NCI-H146 (cell line): ENCODE results near the gene UBE2E2.

Experiments used
- DNase-seq: peaks from one replicate; lab custom pipeline; 2025; lab: John Stamatoyannopoulos, UW

UBE2E2 gene

GRCh38 chr3:23440416-23441294 is 237.5 kb downstream of the UBE2E2 start:
- no peak for DNase-seq

GRCh38 chr3:23442598-23443383 is 239.7 kb downstream of the UBE2E2 start:
- DNase-seq = no peak

- DNase-seq = no peak
Measured at GRCh38 chr3:23444386-23444785, 241.3 kb downstream of the UBE2E2 start.

GRCh38 chr3:23446301-23446700 is 243.2 kb downstream of the UBE2E2 start:
- no peak for DNase-seq

- no peak for DNase-seq
Measured at GRCh38 chr3:23448998-23449537, 245.9 kb downstream of the UBE2E2 start.

GRCh38 chr3:23450051-23450450 is 246.9 kb downstream of the UBE2E2 start:
- no peak for DNase-seq

- DNase-seq = no peak
Measured at GRCh38 chr3:23450806-23451205, 247.7 kb downstream of the UBE2E2 start.

- DNase-seq = no peak
Measured at GRCh38 chr3:23452408-23452807, 249.3 kb downstream of the UBE2E2 start.

GRCh38 chr3:23455084-23455483 is 252.0 kb downstream of the UBE2E2 start:
- DNase-seq = no peak

- DNase-seq = no peak
Measured at GRCh38 chr3:23455775-23456174, 252.6 kb downstream of the UBE2E2 start.

- DNase-seq = no peak
Measured at GRCh38 chr3:23457697-23458096, 254.6 kb downstream of the UBE2E2 start.

GRCh38 chr3:23459465-23459864 is 256.3 kb downstream of the UBE2E2 start:
- DNase-seq = peak; percentile 68

GRCh38 chr3:23459889-23460546 is 256.9 kb downstream of the UBE2E2 start:
- DNase-seq = no peak

GRCh38 chr3:23461069-23461468 is 257.9 kb downstream of the UBE2E2 start:
- DNase-seq = no peak

GRCh38 chr3:23463791-23464190 is 260.7 kb downstream of the UBE2E2 start:
- no peak for DNase-seq

- no peak for DNase-seq
Measured at GRCh38 chr3:23465569-23465968, 262.4 kb downstream of the UBE2E2 start.

- DNase-seq = no peak
Measured at GRCh38 chr3:23468203-23468602, 265.1 kb downstream of the UBE2E2 start.

GRCh38 chr3:23474580-23475357 is 271.6 kb downstream of the UBE2E2 start:
- no peak for DNase-seq

- DNase-seq = no peak
Measured at GRCh38 chr3:23475446-23475845, 272.3 kb downstream of the UBE2E2 start.

- DNase-seq = no peak
Measured at GRCh38 chr3:23479026-23479425, 275.9 kb downstream of the UBE2E2 start.

- no peak for DNase-seq
Measured at GRCh38 chr3:23479615-23480328, 276.6 kb downstream of the UBE2E2 start.
